DOHH2 (cell line): ENCODE data around the gene RO60.

Source experiments
- H3F3A ChIP-seq: fragments of 200-600 bp; sonication (generic), shearing (Covaris generic); 2 replicates; pipeline ENCODE4 v1.6.0; 2016; ENCODE audit warnings: antibody characterized with exemption, mild to moderate bottlenecking; ENCODE audit not compliant: control insufficient read depth, insufficient read depth
- H3K27ac ChIP-seq: fragments of 200-600 bp; sonication (generic); 2 replicates; pipeline ENCODE4 v1.5.1; 2014; ENCODE audit warnings: low read depth, mild to moderate bottlenecking, low read length, moderate library complexity
- H3K27me3 ChIP-seq: fragments of 200-600 bp; sonication (generic); 2 replicates; pipeline ENCODE4 v1.6.1; 2014; ENCODE audit warnings: mild to moderate bottlenecking, low read length, mixed read lengths; ENCODE audit not compliant: control insufficient read depth
- H3K36me3 ChIP-seq: fragments of 200-600 bp; sonication (generic); 2 replicates; pipeline ENCODE4 v1.6.1; 2014; ENCODE audit warnings: mild to moderate bottlenecking, low read length, moderate library complexity, mixed read lengths; ENCODE audit not compliant: control insufficient read depth
- H3K4me1 ChIP-seq: fragments of 200-600 bp; sonication (generic); 2 replicates; pipeline ENCODE4 v1.6.1; 2014; ENCODE audit warnings: mild to moderate bottlenecking, low read length, mixed read lengths; ENCODE audit not compliant: control insufficient read depth
- H3K4me2 ChIP-seq: fragments of 200-600 bp; sonication (generic); 2 replicates; pipeline ENCODE4 v1.6.0; 2014; ENCODE audit warnings: mild to moderate bottlenecking, low read length, moderate library complexity
- H3K4me3 ChIP-seq: fragments of 200-600 bp; sonication (generic); 2 replicates; pipeline ENCODE4 v1.5.1; 2014; ENCODE audit warnings: mild to moderate bottlenecking, low read length, mixed read lengths
- H3K79me2 ChIP-seq: fragments of 200-600 bp; sonication (generic); 2 replicates; pipeline ENCODE4 v1.6.1; 2014; ENCODE audit warnings: mild to moderate bottlenecking, low read length, mixed read lengths; ENCODE audit not compliant: control insufficient read depth
- H3K9me2 ChIP-seq: fragments of 200-600 bp; sonication (generic); replicated peaks from 2 replicates; pipeline ENCODE4 v1.6.1; 2014; ENCODE audit warnings: mild to moderate bottlenecking, low read length, mixed read lengths; ENCODE audit not compliant: control insufficient read depth
- H3K9me3 ChIP-seq: fragments of 200-600 bp; sonication (generic); 2 replicates; pipeline ENCODE4 v1.6.1; 2014; ENCODE audit warnings: antibody characterized with exemption, low read length, mixed read lengths; ENCODE audit not compliant: control insufficient read depth, insufficient read depth
- H4K20me1 ChIP-seq: fragments of 200-600 bp; sonication (generic); 2 replicates; pipeline ENCODE4 v1.6.0; 2014; ENCODE audit warnings: low read depth, mild to moderate bottlenecking, antibody characterized with exemption, low read length, moderate library complexity; ENCODE audit not compliant: control insufficient read depth, insufficient read depth
- EZH2phosphoT487 ChIP-seq: fragments of 200-600 bp; sonication (generic); IDR thresholded peaks from 2 replicates; pipeline ENCODE4 v1.6.1; 2017; ENCODE audit warnings: borderline replicate concordance, mild to moderate bottlenecking, antibody characterized with exemption, low read length, moderate library complexity, mixed read lengths
- TF ChIP-seq, protein P1 (sequence below): fragments of 200-600 bp; sonication (generic); IDR thresholded peaks from one replicate; pipeline ENCODE4 v1.5.1; 2014; ENCODE audit warnings: antibody characterized with exemption, mild to moderate bottlenecking, low read depth, low read length; ENCODE audit not compliant: poor library complexity, severe bottlenecking

The RO60 gene

DNA sequence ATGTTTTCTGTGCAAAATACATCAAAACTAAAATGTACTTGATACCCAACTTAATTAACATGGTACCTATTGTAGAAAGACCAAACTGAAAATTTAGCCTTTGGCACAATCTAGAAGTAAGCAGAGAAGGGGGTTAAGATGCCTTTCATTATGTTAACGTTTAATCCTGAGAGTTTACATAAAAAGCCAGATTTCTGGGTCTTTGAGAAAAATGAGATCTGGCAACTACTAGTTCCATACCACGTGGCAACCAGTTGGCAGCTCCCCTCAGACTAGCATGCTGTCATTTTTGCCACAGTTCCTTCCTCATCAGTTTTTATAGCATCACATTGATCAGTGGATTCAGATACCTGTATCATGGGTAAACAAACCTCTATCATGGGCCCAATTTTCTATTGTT lies 1.5 kb downstream of the RO60 start:
- peaks cover 5% of the 10 kb centered on the region; the same call in 1 of the 2 replicates for H3K9me3 ChIP-seq
- peak overlapping the region; percentile 99 for H3K4me3 ChIP-seq
- H3K79me2 ChIP-seq = peaks cover 99% of the 10 kb centered on the region
- peak overlapping the region; percentile 90 for H3K4me2 ChIP-seq
- TF ChIP-seq EZH2phosphoT487 = no peak
- TF ChIP-seq, protein P1, sequence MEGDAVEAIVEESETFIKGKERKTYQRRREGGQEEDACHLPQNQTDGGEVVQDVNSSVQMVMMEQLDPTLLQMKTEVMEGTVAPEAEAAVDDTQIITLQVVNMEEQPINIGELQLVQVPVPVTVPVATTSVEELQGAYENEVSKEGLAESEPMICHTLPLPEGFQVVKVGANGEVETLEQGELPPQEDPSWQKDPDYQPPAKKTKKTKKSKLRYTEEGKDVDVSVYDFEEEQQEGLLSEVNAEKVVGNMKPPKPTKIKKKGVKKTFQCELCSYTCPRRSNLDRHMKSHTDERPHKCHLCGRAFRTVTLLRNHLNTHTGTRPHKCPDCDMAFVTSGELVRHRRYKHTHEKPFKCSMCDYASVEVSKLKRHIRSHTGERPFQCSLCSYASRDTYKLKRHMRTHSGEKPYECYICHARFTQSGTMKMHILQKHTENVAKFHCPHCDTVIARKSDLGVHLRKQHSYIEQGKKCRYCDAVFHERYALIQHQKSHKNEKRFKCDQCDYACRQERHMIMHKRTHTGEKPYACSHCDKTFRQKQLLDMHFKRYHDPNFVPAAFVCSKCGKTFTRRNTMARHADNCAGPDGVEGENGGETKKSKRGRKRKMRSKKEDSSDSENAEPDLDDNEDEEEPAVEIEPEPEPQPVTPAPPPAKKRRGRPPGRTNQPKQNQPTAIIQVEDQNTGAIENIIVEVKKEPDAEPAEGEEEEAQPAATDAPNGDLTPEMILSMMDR = no peak
- H4K20me1 ChIP-seq = peaks cover 14% of the 10 kb centered on the region; the same call in 1 of the 2 replicates
- H3F3A ChIP-seq = 0 out of 2 replicates have a peak, but pooled peaks cover 2% of the 10 kb centered on the region
- no peaks in the 10 kb centered on the region for H3K27me3 ChIP-seq
- no peak overlapping the region for H3K27ac ChIP-seq
- H3K9me2 ChIP-seq = no peaks in the 10 kb centered on the region
- peaks cover 45% of the 10 kb centered on the region for H3K4me1 ChIP-seq
- H3K36me3 ChIP-seq = peaks cover 51% of the 10 kb centered on the region

DNA sequence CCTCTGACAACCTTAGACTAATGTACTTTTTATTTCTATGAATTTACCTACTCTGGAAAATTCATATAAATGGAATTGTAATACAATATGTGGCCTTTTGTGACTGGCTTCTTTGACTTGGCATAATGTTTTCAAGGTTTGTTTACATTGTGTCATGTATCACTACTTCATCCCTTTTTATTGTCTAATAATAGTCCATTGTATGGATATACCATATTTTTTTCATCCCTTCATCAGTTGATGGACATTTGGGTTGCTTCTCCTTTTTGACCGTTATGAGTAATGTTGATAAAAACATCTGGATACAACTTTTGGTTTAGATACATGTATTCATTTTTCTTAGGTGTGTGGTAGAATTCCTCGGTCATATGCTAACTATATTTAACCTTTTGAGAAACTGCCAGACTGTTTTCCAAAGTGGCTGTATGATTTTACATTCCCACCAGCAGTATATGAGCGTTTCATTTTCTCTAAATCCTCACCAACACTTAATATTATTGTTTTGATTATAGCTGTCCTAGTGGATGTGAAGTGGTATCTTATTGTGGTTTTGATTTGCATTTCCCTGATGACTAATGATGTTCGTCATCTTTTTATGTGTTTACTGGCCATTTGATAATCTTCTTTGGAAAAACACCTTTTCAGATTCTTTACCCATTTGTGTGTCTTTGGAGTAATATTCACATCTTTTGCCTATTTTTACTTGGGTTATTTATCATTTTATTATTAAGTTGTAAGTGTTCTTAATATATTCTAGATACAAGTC lies 3.5 kb downstream of the RO60 start:
- peaks cover 97% of the 10 kb centered on the region for H3K79me2 ChIP-seq
- H3K9me2 ChIP-seq = no peaks in the 10 kb centered on the region
- H3K36me3 ChIP-seq = peaks cover 34% of the 10 kb centered on the region
- H3K9me3 ChIP-seq = peaks cover 5% of the 10 kb centered on the region; the same call in 1 of the 2 replicates
- peaks cover 4% of the 10 kb centered on the region; the same call in 1 of the 2 replicates for H4K20me1 ChIP-seq
- H3F3A ChIP-seq = 0 out of 2 replicates have a peak, but pooled peaks cover 2% of the 10 kb centered on the region
- H3K4me3 ChIP-seq = no peak overlapping the region
- H3K27me3 ChIP-seq = no peaks in the 10 kb centered on the region
- TF ChIP-seq, protein P1 = no peak
- no peak for TF ChIP-seq EZH2phosphoT487
- H3K4me2 ChIP-seq = no peak overlapping the region; the same call in 1 of the 2 replicates
- H3K27ac ChIP-seq = no peak overlapping the region
- H3K4me1 ChIP-seq = peaks cover 28% of the 10 kb centered on the region

DNA sequence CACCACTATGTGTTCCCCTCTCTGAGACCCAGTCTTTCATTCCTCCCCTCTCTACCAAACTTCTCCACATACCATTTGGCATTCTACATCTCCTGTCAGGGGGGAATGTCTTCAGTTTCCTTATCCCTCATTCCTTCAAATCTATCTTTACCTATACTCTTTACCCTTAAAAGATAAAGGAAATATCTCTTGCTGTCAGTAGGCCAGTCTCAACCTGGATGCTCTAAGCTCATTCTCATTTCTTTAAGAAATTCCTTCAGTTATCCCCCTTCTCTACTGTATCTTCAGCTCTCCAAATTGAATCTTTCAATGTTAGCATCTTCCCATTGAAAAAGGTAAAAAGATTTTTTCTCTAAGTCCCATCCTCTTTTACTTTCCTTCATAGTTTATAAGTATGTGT lies 6.5 kb downstream of the RO60 start:
- Histone ChIP-seq H3F3A (0 out of 2 replicates have a peak, but pooled peaks cover 2% of the 10 kb centered on the region), H3K4me3 (no peak overlapping the region), H3K27me3 (no peaks in the 10 kb centered on the region), H3K4me1 (peaks cover 32% of the 10 kb centered on the region), H3K27ac (no peak overlapping the region), H4K20me1 (peaks cover 4% of the 10 kb centered on the region; the same call in 1 of the 2 replicates), H3K36me3 (peaks cover 34% of the 10 kb centered on the region), H3K79me2 (peaks cover 94% of the 10 kb centered on the region), H3K4me2 (no peak overlapping the region), H3K9me3 (peaks cover 5% of the 10 kb centered on the region; the same call in 1 of the 2 replicates), H3K9me2 (no peaks in the 10 kb centered on the region)
- TF ChIP-seq, protein P1 = no peak
- TF ChIP-seq EZH2phosphoT487 = no peak
